H1 (cell line): ENCODE results near the gene SMCHD1. TPM values are rescaled to one million over a fixed set of nuclear protein-coding genes. Genes with fewer than 3 reads are reported as not detected.

Source experiments
- CTCF ChIA-PET: fragments of 300-600 bp; sonication (Branson Sonifier 250); formaldehyde crosslinking; loops from one replicate; lab custom pipeline; 2021; ENCODE audit not compliant: partially characterized antibody; lab: Charles Lee
- POLR2A ChIA-PET: fragments of 300-600 bp; sonication (Branson Sonifier 250); formaldehyde crosslinking; loops from one replicate; lab custom pipeline; 2021; ENCODE audit warnings: inconsistent platforms; ENCODE audit not compliant: partially characterized antibody; lab: Charles Lee
- DNase-seq, 2 experiments: peaks; one replicate each; pipeline versions ENCODE4 v3.0.0 to v3.0.0-alpha.2; 2010 to 2022; ENCODE audit warnings: low spot score in 2 of 2, low read depth in 1 of 2, mixed read lengths in 1 of 2
- FAIRE-seq: peaks from 2 replicates; lab custom pipeline; 2011; peaks lifted over from hg19 to GRCh38; lab: Jason Lieb, UNC
- H2AFZ ChIP-seq: 2 replicates; pipeline ENCODE4 v1.8.1; 2012; ENCODE audit warnings: low read length, inconsistent platforms
- H2AK5ac ChIP-seq: 2 replicates; pipeline ENCODE4 v1.6.1; 2013; ENCODE audit warnings: low read depth, low read length
- H2BK120ac ChIP-seq: replicated peaks from 2 replicates; pipeline ENCODE3; 2013; ENCODE audit warnings: low read depth, low read length, inconsistent platforms
- H2BK12ac ChIP-seq: 2 replicates; pipeline ENCODE4 v1.6.1; 2013; ENCODE audit warnings: low read depth, low read length
- H2BK15ac ChIP-seq: 2 replicates; pipeline ENCODE4 v1.6.1; 2013; ENCODE audit warnings: low read length
- H2BK20ac ChIP-seq: 2 replicates; pipeline ENCODE4 v1.6.1; 2013; ENCODE audit warnings: low read length
- H2BK5ac ChIP-seq: 2 replicates; pipeline ENCODE4 v1.6.1; 2013; ENCODE audit warnings: low read depth, low read length
- H3K14ac ChIP-seq: 2 replicates; pipeline ENCODE4 v1.6.1; 2013; ENCODE audit warnings: inconsistent platforms; ENCODE audit not compliant: insufficient read length
- H3K18ac ChIP-seq: 2 replicates; pipeline ENCODE4 v1.6.1; 2013; ENCODE audit warnings: low read length; ENCODE audit errors: extremely low read depth
- H3K23ac ChIP-seq: 2 replicates; pipeline ENCODE4 v1.6.1; 2013; ENCODE audit warnings: inconsistent platforms; ENCODE audit not compliant: insufficient read length
- H3K23me2 ChIP-seq: 2 replicates; pipeline ENCODE4 v1.6.1; 2013; ENCODE audit warnings: low read depth, low read length
- H3K27ac ChIP-seq: 2 replicates; pipeline ENCODE4 v1.6.1; 2011; ENCODE audit warnings: low read depth, low read length, inconsistent platforms
- H3K27me3 ChIP-seq, 4 experiments: replicated peaks in 1 of 4; 1 replicate in 1 of 4; 2 replicates in 3 of 4; pipeline versions ENCODE4 v1.6.1 to v1.8.1; 2011 to 2013; ENCODE audit warnings: low read length in 3 of 4, mild to moderate bottlenecking in 3 of 4, inconsistent platforms in 2 of 4, mixed read lengths in 2 of 4, moderate library complexity in 1 of 4; ENCODE audit not compliant: control insufficient read depth in 3 of 4, insufficient read depth in 3 of 4; ENCODE audit errors: extremely low read depth in 1 of 4
- H3K36me3 ChIP-seq, 4 experiments: 2 replicates each; pipeline versions ENCODE4 v1.6.1 to v1.8.1; 2011 to 2013; ENCODE audit warnings: mild to moderate bottlenecking in 4 of 4, low read length in 3 of 4, moderate library complexity in 2 of 4, control low read depth in 1 of 4, inconsistent platforms in 1 of 4; ENCODE audit not compliant: insufficient read depth in 4 of 4, control insufficient read depth in 2 of 4
- H3K4ac ChIP-seq: replicated peaks from 2 replicates; pipeline ENCODE3; 2013; ENCODE audit warnings: low read length, low read depth, mixed read lengths, inconsistent platforms; ENCODE audit not compliant: insufficient read length
- H3K4me1 ChIP-seq, 4 experiments: replicated peaks in 1 of 4; 1 replicate in 1 of 4; 2 replicates in 3 of 4; pipeline versions ENCODE4 v1.6.1 to v1.8.1; 2011 to 2013; ENCODE audit warnings: low read length in 3 of 4, inconsistent platforms in 2 of 4, mixed read lengths in 1 of 4; ENCODE audit not compliant: insufficient read depth in 4 of 4, control insufficient read depth in 3 of 4
- H3K4me2 ChIP-seq, 2 experiments: 2 replicates each; pipeline versions ENCODE4 v1.6.1 to v1.8.1; 2011 to 2013; ENCODE audit warnings: low read depth in 2 of 2, low read length in 2 of 2, control low read depth in 1 of 2, inconsistent platforms in 1 of 2, mild to moderate bottlenecking in 1 of 2; ENCODE audit not compliant: insufficient read depth in 1 of 2
- H3K4me3 ChIP-seq, 4 experiments: fragments of 200-600, 300-600 bp in 1 of 4; sonication (generic), shearing (Covaris generic), sonication (Bioruptor Twin) in 1 of 4; 2 replicates each; pipeline versions ENCODE4 v1.5.1 to v1.8.1; 2011 to 2016; ENCODE audit warnings: low read length in 4 of 4, low read depth in 3 of 4, control low read depth in 2 of 4, inconsistent platforms in 2 of 4, mild to moderate bottlenecking in 2 of 4, mixed read lengths in 1 of 4, moderate library complexity in 1 of 4; ENCODE audit not compliant: insufficient read depth in 2 of 4; ENCODE audit errors: extremely low read depth in 1 of 4
- H3K56ac ChIP-seq: replicated peaks from 2 replicates; pipeline ENCODE3; 2013; ENCODE audit warnings: low read depth, mild to moderate bottlenecking, mixed read lengths, low read length, inconsistent platforms; ENCODE audit not compliant: insufficient read length
- H3K79me1 ChIP-seq: 2 replicates; pipeline ENCODE4 v1.6.1; 2013; ENCODE audit warnings: low read depth, low read length, control low read depth
- H3K79me2 ChIP-seq, 2 experiments: 2 replicates each; pipeline versions ENCODE4 v1.6.1 to v1.8.1; 2012 to 2013; ENCODE audit warnings: low read length in 2 of 2, mild to moderate bottlenecking in 2 of 2, inconsistent platforms in 1 of 2; ENCODE audit not compliant: insufficient read depth in 2 of 2, control insufficient read depth in 1 of 2
- H3K9ac ChIP-seq, 4 experiments: replicated peaks in 1 of 4; 1 replicate in 1 of 4; 2 replicates in 3 of 4; pipeline versions ENCODE4 v1.6.1 to v1.8.1; 2011 to 2013; ENCODE audit warnings: low read depth in 3 of 4, low read length in 3 of 4, control low read depth in 2 of 4, mild to moderate bottlenecking in 2 of 4, moderate library complexity in 2 of 4, inconsistent platforms in 1 of 4; ENCODE audit errors: extremely low read depth in 1 of 4
- H3K9me3 ChIP-seq, 2 experiments: 2 replicates each; pipeline versions ENCODE4 v1.6.1 to v1.8.1; 2012 to 2013; ENCODE audit warnings: mild to moderate bottlenecking in 2 of 2, moderate library complexity in 2 of 2, control low read depth in 1 of 2, inconsistent platforms in 1 of 2, low read depth in 1 of 2, low read length in 1 of 2, mixed read lengths in 1 of 2; ENCODE audit not compliant: insufficient read depth in 2 of 2
- H4K20me1 ChIP-seq, 2 experiments: replicated peaks in 1 of 2; 2 replicates each; pipeline versions ENCODE3 to v1.8.1; 2011 to 2013; ENCODE audit warnings: inconsistent platforms in 2 of 2, low read length in 2 of 2, mild to moderate bottlenecking in 1 of 2; ENCODE audit not compliant: insufficient read depth in 2 of 2, control insufficient read depth in 1 of 2
- H4K5ac ChIP-seq: 2 replicates; pipeline ENCODE4 v1.6.1; 2013; ENCODE audit warnings: low read length, low read depth, mixed read lengths, inconsistent platforms; ENCODE audit not compliant: insufficient read length
- H4K8ac ChIP-seq: 2 replicates; pipeline ENCODE4 v1.8.0; 2013; ENCODE audit warnings: mild to moderate bottlenecking, moderate library complexity, low read length, inconsistent platforms; ENCODE audit not compliant: insufficient read depth; ENCODE audit errors: extremely low read depth
- H4K91ac ChIP-seq: replicated peaks from 2 replicates; pipeline ENCODE3; 2013; ENCODE audit warnings: low read length, mixed read lengths, inconsistent platforms; ENCODE audit not compliant: insufficient read length
- EP300 ChIP-seq, 2 experiments: IDR thresholded peaks; 1 replicate in 1 of 2; 2 replicates in 1 of 2; pipeline ENCODE4 v1.6.1; 2011 to 2012; ENCODE audit warnings: low read depth in 2 of 2, low read length in 2 of 2, mild to moderate bottlenecking in 2 of 2, borderline replicate concordance in 1 of 2, inconsistent platforms in 1 of 2, moderate library complexity in 1 of 2
- RAD21 ChIP-seq, 2 experiments: IDR thresholded peaks in 1 of 2; conservative IDR thresholded peaks in 1 of 2; 2 replicates each; pipeline ENCODE4 v1.6.1; 2011; ENCODE audit warnings: low read depth in 2 of 2, low read length in 2 of 2, improper control_type of control experiment in 1 of 2, inconsistent platforms in 1 of 2, mild to moderate bottlenecking in 1 of 2, moderate library complexity in 1 of 2
- RBBP5 ChIP-seq: IDR thresholded peaks from 2 replicates; pipeline ENCODE4 v1.7.1; 2012; ENCODE audit warnings: low read depth, mild to moderate bottlenecking, inconsistent platforms, low read length, moderate library complexity, borderline replicate concordance
- SRF ChIP-seq: IDR thresholded peaks from 2 replicates; pipeline ENCODE4 v1.6.1; 2011; ENCODE audit warnings: mild to moderate bottlenecking, low read depth, low read length, moderate library complexity
- TAF1 ChIP-seq: IDR thresholded peaks from 2 replicates; pipeline ENCODE4 v1.6.1; 2011; ENCODE audit warnings: mild to moderate bottlenecking, low read depth, low read length
- WGBS, 2 experiments: shearing (Covaris generic) in 1 of 2; methylation state at CpG; one replicate each; pipeline versions ENCODE4 v1.1.6 to v1.1.7; 2013 to 2015; ENCODE audit warnings: low lambda C conversion rate in 2 of 2, mixed read lengths in 2 of 2, inconsistent platforms in 1 of 2, low coverage in 1 of 2, missing lambda C conversion rate in 1 of 2; ENCODE audit not compliant: insufficient replicate concordance in 2 of 2, insufficient coverage in 1 of 2, insufficient read length in 1 of 2; ENCODE audit errors: extremely low coverage in 1 of 2, missing lambda C conversion rate in 1 of 2; 5-methylcytosine and 5-hydroxymethylcytosine counted together
- polyA plus RNA-seq, 7 experiments: library from polyadenylated mRNA; depleted of rRNA in 3 of 7; stranded (reverse) in 5 of 7; unstranded in 2 of 7; fragments of >200 nt in 5 of 7; fragments of 200-250 nt in 2 of 7; gene quantifications; 1 replicate in 5 of 7; 2 replicates in 1 of 7; 4 replicates in 1 of 7; pipeline versions ENCODE4 v1.2.1 to v1.2.3, GENCODE V29; 2011 to 2013; ENCODE audit warnings: missing spikeins in 2 of 7, mixed read lengths in 2 of 7
- total RNA-seq: library from RNA; stranded (reverse); fragmentation: NEBNext Ultra II Directional; extraction: Animal tissue kit (Norgen Biotek cat#: 25700); gene quantifications from 2 replicates; pipeline ENCODE4 v1.2.1, GENCODE V29; 2021

SMCHD1 gene
- total and polyA plus RNA-seq, 2 of the 8 experiments (the other 6 are each of a cell fraction or from before 2014, with no cell fraction given) = 9.3 to 32.0 TPM

- ChIA-PET CTCF (no interaction called here), POLR2A (no interaction called here)
- FAIRE-seq (no peak), DNase-seq (no peak)
- Histone ChIP-seq H3K23me2 (no peaks in the 10 kb centered on the region), H3K27me3 (peaks cover 0 to 3% (median 0%) of the 10 kb centered on the region in 4 experiments; a peak in 1 of 7 replicates), H4K20me1 (no peaks in the 10 kb centered on the region), H3K4me2 (no peak overlapping the region), H3K27ac (no peak overlapping the region), H4K91ac (no peak overlapping the region), H3K9me3 (no peaks in the 10 kb centered on the region), H2AK5ac (no peak overlapping the region), H3K4ac (no peak overlapping the region), H3K4me1 (no peaks in the 10 kb centered on the region), H3K56ac (no peak overlapping the region), H4K8ac (no peak overlapping the region), H3K14ac (no peak overlapping the region), H2BK15ac (no peak overlapping the region), H3K4me3 (no peak overlapping the region), H4K5ac (no peak overlapping the region), H2AFZ (no peak overlapping the region), H3K79me2 (no peaks in the 10 kb centered on the region), H2BK5ac (no peak overlapping the region), H2BK12ac (no peak overlapping the region), H3K36me3 (no peaks in the 10 kb centered on the region), H2BK120ac (no peak overlapping the region), H3K79me1 (no peaks in the 10 kb centered on the region), H2BK20ac (no peak overlapping the region), H3K9ac (no peak overlapping the region), H3K18ac (no peak overlapping the region), H3K23ac (no peak overlapping the region)
- no peak for TF ChIP-seq RBBP5
- no peak for TF ChIP-seq TAF1
- no peak for TF ChIP-seq EP300 (IDR thresholded peaks at IDR 0.05; ENCODE audit: borderline replicate concordance in 1 of 2, low read depth in 2 of 2, low read length in 2 of 2)
- TF ChIP-seq RAD21 (IDR thresholded peaks at IDR 0.05 in 1 of 2, conservative IDR thresholded peaks at IDR 0.05 in 1 of 2; ENCODE audit: low read depth in 2 of 2, low read length in 2 of 2) = no peak
- no peak for TF ChIP-seq SRF
- WGBS, 2 experiments = 86% methylated on average over 8 of the region's 8 CpGs; no CpG with 5 or more reads in 1 of the 2 experiments
These were observed 183.7 kb downstream of the SMCHD1 start for GRCh38 chr18:2839202-2839601.
